Brain microvascular endothelial cell (primary cell): ENCODE measurements around the gene EPB41.

Source experiments
- DNase-seq: peaks from one replicate; pipeline ENCODE4 v3.0.0-alpha.2; 2020
- H3K27ac ChIP-seq: fragments of 250-450 bp; sonication (Bioruptor Pico); 2 replicates; pipeline ENCODE4 v1.5.1; 2020; ENCODE audit warnings: mild to moderate bottlenecking, moderate library complexity
- H3K27me3 ChIP-seq: fragments of 250-450 bp; sonication (Bioruptor Pico); replicated peaks from 2 replicates; pipeline ENCODE4 v1.5.1; 2020; ENCODE audit warnings: mild to moderate bottlenecking
- H3K36me3 ChIP-seq: fragments of 250-450 bp; sonication (Bioruptor Pico); replicated peaks from 2 replicates; pipeline ENCODE4 v1.5.1; 2020; ENCODE audit warnings: mild to moderate bottlenecking
- H3K4me3 ChIP-seq: 2 replicates; pipeline ENCODE4 v1.5.1; 2011; ENCODE audit warnings: low read depth, mild to moderate bottlenecking, control low read depth, low read length, moderate library complexity
- CTCF ChIP-seq: IDR thresholded peaks from 2 replicates; pipeline ENCODE4 v1.5.1; 2011; ENCODE audit warnings: low read depth, mild to moderate bottlenecking, moderate library complexity, low read length, control low read depth, inconsistent platforms; ENCODE audit errors: missing control alignments
- in situ Hi-C: cut with HindIII; loops from 2 replicates; pipeline ENCODE4 v1.10.0; 2017; ENCODE audit warnings: low sequenced_read_pairs, low pct_ligation_motif_present

EPB41 gene

GRCh38 chr1:28986306-28986910 is 72.0 kb downstream of the EPB41 start:
- in situ Hi-C loops, result no loop called here
- DNase-seq, result no peak
- no peaks in the 10 kb centered on the region for H3K36me3 ChIP-seq
- H3K27ac ChIP-seq, result no peak overlapping the region
- no peak for TF ChIP-seq CTCF
- no peaks in the 10 kb centered on the region for H3K27me3 ChIP-seq
- no peak overlapping the region for H3K4me3 ChIP-seq

GRCh38 chr1:29002792-29003191 is 88.4 kb downstream of the EPB41 start:
- Histone ChIP-seq H3K27me3 (no peaks in the 10 kb centered on the region), H3K27ac (no peak overlapping the region), H3K4me3 (no peak overlapping the region), H3K36me3 (no peaks in the 10 kb centered on the region)
- no peak for DNase-seq
- TF ChIP-seq CTCF, result no peak
- in situ Hi-C loops, result no loop called here

GRCh38 chr1:29004288-29004687 is 89.9 kb downstream of the EPB41 start:
- Histone ChIP-seq H3K27me3 (no peaks in the 10 kb centered on the region), H3K27ac (no peak overlapping the region), H3K4me3 (no peak overlapping the region), H3K36me3 (no peaks in the 10 kb centered on the region)
- no peak for TF ChIP-seq CTCF
- in situ Hi-C loops, result no loop called here
- no peak for DNase-seq

- H3K27ac ChIP-seq, result no peak overlapping the region
- in situ Hi-C loops, result no loop called here
- H3K36me3 ChIP-seq, result no peaks in the 10 kb centered on the region
- no peak for DNase-seq
- H3K4me3 ChIP-seq, result no peak overlapping the region
- no peak for TF ChIP-seq CTCF
- no peaks in the 10 kb centered on the region for H3K27me3 ChIP-seq
Measured at GRCh38 chr1:29004798-29005197, 90.4 kb downstream of the EPB41 start.

- in situ Hi-C loops, result no loop called here
- no peak for DNase-seq
- no peak for TF ChIP-seq CTCF
- no peaks in the 10 kb centered on the region for H3K36me3 ChIP-seq
- no peak overlapping the region for H3K4me3 ChIP-seq
- no peak overlapping the region for H3K27ac ChIP-seq
- H3K27me3 ChIP-seq, result no peaks in the 10 kb centered on the region
Measured at GRCh38 chr1:29011775-29012174, 97.4 kb downstream of the EPB41 start.

- no peak overlapping the region for H3K27ac ChIP-seq
- no peak for DNase-seq
- no peaks in the 10 kb centered on the region for H3K27me3 ChIP-seq
- H3K36me3 ChIP-seq, result no peaks in the 10 kb centered on the region
- TF ChIP-seq CTCF, result no peak
- in situ Hi-C loops, result no loop called here
- no peak overlapping the region for H3K4me3 ChIP-seq
Measured at GRCh38 chr1:29017235-29017634, 102.9 kb downstream of the EPB41 start.
